Parathyroid adenoma (tissue), 2 donors: ENCODE data around the gene SLC23A2.
"Not testable (repeated sequence)": the region's sequence is repeated elsewhere in the genome, so short reads cannot be mapped to it uniquely, and the experiment has no call there.

Experiments
- H2AFZ ChIP-seq: fragments of 300-600 bp; sonication (generic); one replicate; pipeline ENCODE4 v1.7.0; 2017; ENCODE audit warnings: antibody characterized with exemption, mild to moderate bottlenecking
- H3K27ac ChIP-seq: fragments of 300-600 bp; sonication (generic); one replicate; pipeline ENCODE4 v1.7.0; 2017
- H3K27me3 ChIP-seq: fragments of 300-600 bp; sonication (generic); one replicate; pipeline ENCODE4 v1.7.0; 2017; ENCODE audit warnings: low read length; ENCODE audit not compliant: control insufficient read depth, insufficient read depth
- H3K36me3 ChIP-seq: fragments of 300-600 bp; sonication (generic); one replicate; pipeline ENCODE4 v1.7.0; 2017; ENCODE audit warnings: low read length; ENCODE audit not compliant: control insufficient read depth, insufficient read depth
- H3K4me1 ChIP-seq: fragments of 300-600 bp; sonication (generic); one replicate; pipeline ENCODE4 v1.7.0; 2017; ENCODE audit warnings: control low read depth
- H3K4me2 ChIP-seq: fragments of 300-600 bp; sonication (generic); one replicate; pipeline ENCODE4 v1.7.0; 2017; ENCODE audit warnings: low read length
- H3K4me3 ChIP-seq: fragments of 300-600 bp; sonication (generic); one replicate; pipeline ENCODE4 v1.7.0; 2017; ENCODE audit warnings: low read depth, low read length
- H3K79me2 ChIP-seq: fragments of 300-600 bp; sonication (generic); one replicate; pipeline ENCODE4 v1.7.0; 2017; ENCODE audit warnings: control low read depth
- H3K9ac ChIP-seq: fragments of 300-600 bp; sonication (generic); one replicate; pipeline ENCODE4 v1.7.0; 2017; ENCODE audit warnings: mild to moderate bottlenecking
- H3K9me3 ChIP-seq: fragments of 300-600 bp; sonication (generic); one replicate; pipeline ENCODE4 v1.7.0; 2017; ENCODE audit warnings: low read length; ENCODE audit not compliant: control insufficient read depth
- CTCF ChIP-seq: fragments of 300-600 bp; sonication (generic); IDR thresholded peaks from one replicate; pipeline ENCODE4 v1.7.0; 2017; ENCODE audit warnings: antibody characterized with exemption, mild to moderate bottlenecking
- donor health status: primary hyperparathyroidism.

Gene SLC23A2

GRCh38 chr20:4881006-4881730, 120.1 kb downstream of the SLC23A2 start:
- Histone ChIP-seq H3K27me3 (no peaks in the 10 kb centered on the region), H3K4me2 (no peak overlapping the region), H3K4me3 (no peak overlapping the region), H3K4me1 (no peaks in the 10 kb centered on the region), H3K9ac (no peak overlapping the region), H3K27ac (no peak overlapping the region), H2AFZ (no peak overlapping the region), H3K9me3 (no peaks in the 10 kb centered on the region), H3K36me3 (no peaks in the 10 kb centered on the region), H3K79me2 (no peaks in the 10 kb centered on the region)
- no peak for TF ChIP-seq CTCF

- H3K9ac ChIP-seq = no peak overlapping the region
- no peak for TF ChIP-seq CTCF
- no peak overlapping the region for H2AFZ ChIP-seq
- no peaks in the 10 kb centered on the region for H3K27me3 ChIP-seq
- H3K27ac ChIP-seq = no peak overlapping the region
- H3K9me3 ChIP-seq = no peaks in the 10 kb centered on the region
- H3K79me2 ChIP-seq = no peaks in the 10 kb centered on the region
- no peaks in the 10 kb centered on the region for H3K36me3 ChIP-seq
- H3K4me3 ChIP-seq = no peak overlapping the region
- H3K4me2 ChIP-seq = no peak overlapping the region
- H3K4me1 ChIP-seq = no peaks in the 10 kb centered on the region
Measured at GRCh38 chr20:4880051-4880450, 121.3 kb downstream of the SLC23A2 start.

- H3K27me3 ChIP-seq, H2AFZ ChIP-seq, H3K4me3 ChIP-seq, H3K36me3 ChIP-seq, H3K4me2 ChIP-seq, H3K27ac ChIP-seq, H3K4me1 ChIP-seq, H3K9me3 ChIP-seq, H3K9ac ChIP-seq, H3K79me2 ChIP-seq: not testable (repeated sequence)
Measured at GRCh38 chr20:4878099-4878498, 123.2 kb downstream of the SLC23A2 start.

GRCh38 chr20:4876731-4877130, 124.6 kb downstream of the SLC23A2 start:
- no peaks in the 10 kb centered on the region for H3K36me3 ChIP-seq

GRCh38 chr20:4876301-4876700, 125.0 kb downstream of the SLC23A2 start:
- no peaks in the 10 kb centered on the region for H3K36me3 ChIP-seq
- no peaks in the 10 kb centered on the region for H3K4me1 ChIP-seq
- no peak overlapping the region for H3K9ac ChIP-seq
- H3K9me3 ChIP-seq = no peaks in the 10 kb centered on the region
- no peaks in the 10 kb centered on the region for H3K79me2 ChIP-seq
- H3K27ac ChIP-seq = no peak overlapping the region
- no peaks in the 10 kb centered on the region for H3K27me3 ChIP-seq
- no peak overlapping the region for H3K4me2 ChIP-seq
- TF ChIP-seq CTCF = no peak
- no peak overlapping the region for H2AFZ ChIP-seq
- H3K4me3 ChIP-seq = no peak overlapping the region

More at GRCh38 chr20:4876731-4877130, 124.6 kb downstream of the SLC23A2 start:
- no peaks in the 10 kb centered on the region for H3K79me2 ChIP-seq
- H3K4me2 ChIP-seq = no peak overlapping the region
- no peaks in the 10 kb centered on the region for H3K27me3 ChIP-seq
- H3K4me1 ChIP-seq = no peaks in the 10 kb centered on the region
- H2AFZ ChIP-seq = no peak overlapping the region
- no peak overlapping the region for H3K27ac ChIP-seq
- H3K9ac ChIP-seq = no peak overlapping the region
- no peak for TF ChIP-seq CTCF
- no peak overlapping the region for H3K4me3 ChIP-seq
- H3K9me3 ChIP-seq = no peaks in the 10 kb centered on the region
